NB4 (cell line): ENCODE results near the gene MACROD2.

Experiments used
- POLR2A ChIP-seq: IDR thresholded peaks from 2 replicates; pipeline ENCODE4 v1.6.1; 2011; ENCODE audit warnings: mild to moderate bottlenecking; ENCODE audit not compliant: insufficient read length; ENCODE audit errors: extremely low read depth
- TF ChIP-seq, protein P1 (sequence below): IDR thresholded peaks from one replicate; pipeline ENCODE4 v1.5.1; 2012; ENCODE audit warnings: low read depth, low read length
- TF ChIP-seq, protein P2 (sequence below): IDR thresholded peaks from 2 replicates; pipeline ENCODE4 v1.6.1; 2011; ENCODE audit warnings: low read depth, low read length

DNA sequence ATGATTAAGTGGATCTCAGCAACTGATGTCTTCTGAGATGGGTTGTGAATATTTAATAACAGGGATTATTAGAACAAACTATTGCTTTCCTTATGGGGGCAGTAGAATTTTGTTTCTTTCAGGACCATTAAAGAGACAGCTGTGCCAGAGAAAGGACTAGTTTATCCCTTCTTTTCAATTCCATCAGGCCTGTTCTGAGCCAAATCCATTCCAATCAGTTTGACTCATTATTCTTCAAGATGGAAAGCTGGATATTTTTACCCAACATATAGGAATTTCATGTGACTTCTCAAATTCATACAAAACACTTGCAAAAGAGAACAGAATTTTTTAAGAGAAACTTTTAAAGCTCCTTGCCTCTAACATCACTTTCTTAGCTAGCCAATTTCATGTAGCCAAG lies 1064.1 kb downstream of the MACROD2 start:
- TF ChIP-seq, protein P1, sequence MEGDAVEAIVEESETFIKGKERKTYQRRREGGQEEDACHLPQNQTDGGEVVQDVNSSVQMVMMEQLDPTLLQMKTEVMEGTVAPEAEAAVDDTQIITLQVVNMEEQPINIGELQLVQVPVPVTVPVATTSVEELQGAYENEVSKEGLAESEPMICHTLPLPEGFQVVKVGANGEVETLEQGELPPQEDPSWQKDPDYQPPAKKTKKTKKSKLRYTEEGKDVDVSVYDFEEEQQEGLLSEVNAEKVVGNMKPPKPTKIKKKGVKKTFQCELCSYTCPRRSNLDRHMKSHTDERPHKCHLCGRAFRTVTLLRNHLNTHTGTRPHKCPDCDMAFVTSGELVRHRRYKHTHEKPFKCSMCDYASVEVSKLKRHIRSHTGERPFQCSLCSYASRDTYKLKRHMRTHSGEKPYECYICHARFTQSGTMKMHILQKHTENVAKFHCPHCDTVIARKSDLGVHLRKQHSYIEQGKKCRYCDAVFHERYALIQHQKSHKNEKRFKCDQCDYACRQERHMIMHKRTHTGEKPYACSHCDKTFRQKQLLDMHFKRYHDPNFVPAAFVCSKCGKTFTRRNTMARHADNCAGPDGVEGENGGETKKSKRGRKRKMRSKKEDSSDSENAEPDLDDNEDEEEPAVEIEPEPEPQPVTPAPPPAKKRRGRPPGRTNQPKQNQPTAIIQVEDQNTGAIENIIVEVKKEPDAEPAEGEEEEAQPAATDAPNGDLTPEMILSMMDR, result no peak
- TF ChIP-seq, protein P2, sequence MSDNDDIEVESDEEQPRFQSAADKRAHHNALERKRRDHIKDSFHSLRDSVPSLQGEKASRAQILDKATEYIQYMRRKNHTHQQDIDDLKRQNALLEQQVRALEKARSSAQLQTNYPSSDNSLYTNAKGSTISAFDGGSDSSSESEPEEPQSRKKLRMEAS, result no peak
- TF ChIP-seq POLR2A, result no peak
